Nephron progenitor cell (in vitro differentiated cells): ENCODE measurements around the gene ALDH4A1.

Experiments
- DNase-seq: peaks from one replicate; pipeline ENCODE4 v3.0.0; 2021
- H3K27ac Mint-ChIP-seq: 2 replicates; pipeline ENCODE4 v1.8.0; 2021; ENCODE audit warnings: mild to moderate bottlenecking, moderate library complexity, mixed read lengths
- H3K27me3 Mint-ChIP-seq: 2 replicates; pipeline ENCODE4 v1.8.0; 2021; ENCODE audit warnings: mild to moderate bottlenecking, low read depth, mixed read lengths; ENCODE audit not compliant: poor library complexity
- H3K36me3 Mint-ChIP-seq: 2 replicates; pipeline ENCODE4 v1.8.0; 2021; ENCODE audit warnings: low read depth, mixed read lengths
- H3K4me1 Mint-ChIP-seq: 2 replicates; pipeline ENCODE4 v1.8.0; 2021; ENCODE audit warnings: mixed read lengths
- H3K4me3 Mint-ChIP-seq: 2 replicates; pipeline ENCODE4 v1.8.0; 2021; ENCODE audit warnings: mild to moderate bottlenecking, moderate library complexity, mixed read lengths
- H3K9me3 Mint-ChIP-seq: 2 replicates; pipeline ENCODE4 v1.8.0; 2021; ENCODE audit warnings: mild to moderate bottlenecking, moderate library complexity, mixed read lengths
- CTCF ChIP-seq: fragments of 200-600 bp; sonication (generic); IDR thresholded peaks from 2 replicates; pipeline ENCODE4 v1.5.0; 2021; ENCODE audit warnings: antibody characterized with exemption

Gene ALDH4A1

GRCh38 chr1:18926315-18927081 is 24.1 kb upstream of the ALDH4A1 start:
- H3K36me3 Mint-ChIP-seq: peaks cover 5% of the 10 kb centered on the region
- peaks cover 63% of the 10 kb centered on the region for H3K4me1 Mint-ChIP-seq
- no peak overlapping the region for H3K4me3 Mint-ChIP-seq
- no peak for TF ChIP-seq CTCF
- H3K9me3 Mint-ChIP-seq: peaks cover 4% of the 10 kb centered on the region
- H3K27me3 Mint-ChIP-seq: peaks cover 7% of the 10 kb centered on the region
- no peak for DNase-seq
- H3K27ac Mint-ChIP-seq: no peak overlapping the region

GRCh38 chr1:18925279-18925678 is 22.9 kb upstream of the ALDH4A1 start:
- H3K27ac Mint-ChIP-seq: peak overlapping the region; percentile 81
- H3K4me1 Mint-ChIP-seq: peaks cover 63% of the 10 kb centered on the region
- peak overlapping the region; percentile 68 for H3K4me3 Mint-ChIP-seq
- TF ChIP-seq CTCF: no peak
- DNase-seq: no peak
- peaks cover 5% of the 10 kb centered on the region for H3K36me3 Mint-ChIP-seq
- peaks cover 4% of the 10 kb centered on the region for H3K9me3 Mint-ChIP-seq
- peaks cover 5% of the 10 kb centered on the region for H3K27me3 Mint-ChIP-seq

GRCh38 chr1:18924221-18924691 is 21.9 kb upstream of the ALDH4A1 start:
- Mint-ChIP-seq H3K4me3 (no peak overlapping the region), H3K36me3 (peaks cover 5% of the 10 kb centered on the region), H3K9me3 (peaks cover 4% of the 10 kb centered on the region), H3K4me1 (peaks cover 74% of the 10 kb centered on the region), H3K27me3 (peaks cover 3% of the 10 kb centered on the region), H3K27ac (no peak overlapping the region)
- TF ChIP-seq CTCF: no peak
- DNase-seq: no peak

GRCh38 chr1:18923756-18924211 is 21.4 kb upstream of the ALDH4A1 start:
- peaks cover 5% of the 10 kb centered on the region for H3K36me3 Mint-ChIP-seq
- no peak overlapping the region for H3K27ac Mint-ChIP-seq
- TF ChIP-seq CTCF: no peak
- H3K27me3 Mint-ChIP-seq: peaks cover 3% of the 10 kb centered on the region
- H3K9me3 Mint-ChIP-seq: peaks cover 4% of the 10 kb centered on the region
- DNase-seq: no peak
- no peak overlapping the region for H3K4me3 Mint-ChIP-seq
- H3K4me1 Mint-ChIP-seq: peaks cover 78% of the 10 kb centered on the region

- H3K4me3 Mint-ChIP-seq: peak overlapping the region; percentile 49
- no peak for TF ChIP-seq CTCF
- H3K4me1 Mint-ChIP-seq: peaks cover 84% of the 10 kb centered on the region
- H3K27me3 Mint-ChIP-seq: peaks cover 3% of the 10 kb centered on the region
- peak overlapping the region; percentile 79 for H3K27ac Mint-ChIP-seq
- peaks cover 5% of the 10 kb centered on the region for H3K36me3 Mint-ChIP-seq
- DNase-seq: no peak
- H3K9me3 Mint-ChIP-seq: peaks cover 4% of the 10 kb centered on the region
Observed at GRCh38 chr1:18922848-18923755, 20.7 kb upstream of the ALDH4A1 start.
